MM.1S (cell line): ENCODE results near the gene OBSCN.

Source experiments
- DNase-seq: peaks from one replicate; pipeline ENCODE4 v3.0.0-alpha.2; 2015
- H2AFZ ChIP-seq: fragments of 300-600 bp; sonication (generic); 2 replicates; pipeline ENCODE4 v1.6.0; 2016; ENCODE audit warnings: antibody characterized with exemption, low read length
- H3F3A ChIP-seq: fragments of 300-600 bp; sonication (generic); 2 replicates; pipeline ENCODE4 v1.6.1; 2016; ENCODE audit warnings: mild to moderate bottlenecking, antibody characterized with exemption, low read length, moderate library complexity, mixed read lengths; ENCODE audit not compliant: insufficient read depth
- H3K27ac ChIP-seq: fragments of 300-600 bp; sonication (generic); 2 replicates; pipeline ENCODE4 v1.5.1; 2016; ENCODE audit warnings: mild to moderate bottlenecking, low read length
- H3K27me3 ChIP-seq: fragments of 300-600 bp; sonication (generic); replicated peaks from 2 replicates; pipeline ENCODE4 v1.6.0; 2016; ENCODE audit warnings: low read length; ENCODE audit not compliant: insufficient read depth
- H3K36me3 ChIP-seq: fragments of 300-600 bp; sonication (generic); replicated peaks from 2 replicates; pipeline ENCODE4 v1.6.1; 2016; ENCODE audit warnings: mild to moderate bottlenecking, low read length, mixed read lengths; ENCODE audit not compliant: insufficient read depth
- H3K4me1 ChIP-seq: fragments of 300-600 bp; sonication (generic); 2 replicates; pipeline ENCODE4 v1.6.1; 2016; ENCODE audit warnings: low read length, mixed read lengths
- H3K4me2 ChIP-seq: fragments of 300-600 bp; sonication (generic); 2 replicates; pipeline ENCODE4 v1.6.0; 2016; ENCODE audit warnings: low read depth, low read length
- H3K4me3 ChIP-seq: fragments of 300-600 bp; sonication (generic); 2 replicates; pipeline ENCODE4 v1.5.1; 2016; ENCODE audit warnings: low read length, mixed read lengths
- H3K79me2 ChIP-seq: fragments of 300-600 bp; sonication (generic); 2 replicates; pipeline ENCODE4 v1.6.1; 2016; ENCODE audit warnings: mixed run types, low read length, mixed read lengths
- H3K9ac ChIP-seq: fragments of 300-600 bp; sonication (generic); 2 replicates; pipeline ENCODE4 v1.6.1; 2016; ENCODE audit warnings: low read length, mixed read lengths
- H3K9me2 ChIP-seq: fragments of 300-600 bp; sonication (generic); replicated peaks from 2 replicates; pipeline ENCODE4 v1.6.1; 2016; ENCODE audit warnings: mild to moderate bottlenecking, low read length, mixed read lengths; ENCODE audit not compliant: insufficient read depth
- H3K9me3 ChIP-seq: fragments of 300-600 bp; sonication (generic); replicated peaks from 2 replicates; pipeline ENCODE4 v1.6.1; 2016; ENCODE audit warnings: mild to moderate bottlenecking, low read length, mixed read lengths; ENCODE audit not compliant: insufficient read depth
- H4K20me1 ChIP-seq: fragments of 300-600 bp; sonication (generic); 2 replicates; pipeline ENCODE4 v1.6.1; 2016; ENCODE audit warnings: mild to moderate bottlenecking, low read length, moderate library complexity, mixed read lengths; ENCODE audit not compliant: insufficient read depth
- CTCF ChIP-seq: fragments of 300-600 bp; sonication (generic); IDR thresholded peaks from 2 replicates; pipeline ENCODE4 v1.5.1; 2016; ENCODE audit warnings: antibody characterized with exemption, low read length, mixed read lengths
- EZH2 ChIP-seq: fragments of 300-600 bp; sonication (generic); optimal IDR thresholded peaks from 2 replicates; pipeline ENCODE3; 2017; ENCODE audit warnings: low read depth, mild to moderate bottlenecking, antibody characterized with exemption, low read length, mixed read lengths
- EZH2phosphoT487 ChIP-seq: fragments of 300-600 bp; sonication (generic); IDR thresholded peaks from 2 replicates; pipeline ENCODE4 v1.6.1; 2018; ENCODE audit warnings: antibody characterized with exemption, low read length

The OBSCN gene

GRCh38 chr1:228263636-228264035 is 55.8 kb downstream of the OBSCN start:
- Histone ChIP-seq H2AFZ (no peak overlapping the region), H3K79me2 (no peaks in the 10 kb centered on the region), H3F3A (no peaks in the 10 kb centered on the region), H3K4me1 (no peaks in the 10 kb centered on the region), H3K4me2 (no peak overlapping the region), H3K4me3 (no peak overlapping the region), H3K27ac (no peak overlapping the region), H3K9me3 (no peaks in the 10 kb centered on the region), H4K20me1 (no peaks in the 10 kb centered on the region), H3K9me2 (no peaks in the 10 kb centered on the region), H3K27me3 (no peaks in the 10 kb centered on the region), H3K9ac (no peak overlapping the region), H3K36me3 (no peaks in the 10 kb centered on the region)
- TF ChIP-seq EZH2phosphoT487 (no peak), CTCF (no peak), EZH2 (no peak)
- DNase-seq, result no peak

- Histone ChIP-seq H3K36me3 (no peaks in the 10 kb centered on the region), H3F3A (no peaks in the 10 kb centered on the region), H3K9me3 (no peaks in the 10 kb centered on the region), H3K4me3 (no peak overlapping the region), H3K4me2 (no peak overlapping the region), H3K79me2 (no peaks in the 10 kb centered on the region), H3K4me1 (no peaks in the 10 kb centered on the region), H3K9ac (no peak overlapping the region), H3K27me3 (no peaks in the 10 kb centered on the region), H3K27ac (no peak overlapping the region), H4K20me1 (no peaks in the 10 kb centered on the region), H2AFZ (no peak overlapping the region), H3K9me2 (no peaks in the 10 kb centered on the region)
- no peak for DNase-seq
- TF ChIP-seq CTCF (no peak), EZH2phosphoT487 (no peak), EZH2 (no peak)
These were observed 56.4 kb downstream of the OBSCN start for GRCh38 chr1:228264090-228264829.

GRCh38 chr1:228265167-228265566 is 57.3 kb downstream of the OBSCN start:
- no peak for DNase-seq
- no peaks in the 10 kb centered on the region for H3K36me3 ChIP-seq
- TF ChIP-seq EZH2, result no peak
- no peak for TF ChIP-seq EZH2phosphoT487
- no peak for TF ChIP-seq CTCF
- no peak overlapping the region for H3K4me2 ChIP-seq
- H3K4me3 ChIP-seq, result no peak overlapping the region
- H3K27ac ChIP-seq, result no peak overlapping the region
- no peak overlapping the region for H3K9ac ChIP-seq
- no peaks in the 10 kb centered on the region for H3K4me1 ChIP-seq
- no peaks in the 10 kb centered on the region for H3F3A ChIP-seq
- H3K79me2 ChIP-seq, result no peaks in the 10 kb centered on the region
- no peak overlapping the region for H2AFZ ChIP-seq
- H4K20me1 ChIP-seq, result no peaks in the 10 kb centered on the region
- H3K27me3 ChIP-seq, result no peaks in the 10 kb centered on the region
- no peaks in the 10 kb centered on the region for H3K9me3 ChIP-seq
- no peaks in the 10 kb centered on the region for H3K9me2 ChIP-seq
